A549 (cell line): Measurements from ENCODE around the gene KLF16. TPM values are rescaled to one million over a fixed set of nuclear protein-coding genes. Genes with fewer than 3 reads are reported as not detected.
A peak's percentile ranks its signal among the peaks of the same experiment; 100 is the strongest.

Experiments used
- ATAC-seq, 2 experiments: fragments of 200-7000 bp in 1 of 2; fragments of >200 bp in 1 of 2; cut with Nextera tagmentation in 1 of 2; cut with Tn5 transposase in 1 of 2; 3 replicates each; pipeline versions ENCODE4 v1.8.0 to v1.9.1; 2018 to 2020; ENCODE audit warnings: mild to moderate bottlenecking in 1 of 2, moderate library complexity in 1 of 2
- CTCF ChIA-PET: fragments of 300-600 bp; sonication (Branson Sonifier 250); formaldehyde crosslinking; extraction: SDS; loops from one replicate; lab custom pipeline; 2021; ENCODE audit warnings: antibody characterized with exemption, inconsistent platforms; lab: Yijun Ruan, JAX
- POLR2A ChIA-PET: fragments of 350-600 bp; formaldehyde crosslinking; extraction: SDS; loops from one replicate; lab custom pipeline; 2021; ENCODE audit warnings: antibody characterized with exemption, inconsistent platforms; lab: Yijun Ruan, JAX
- DNase-seq, 2 experiments: peaks; one replicate each; pipeline versions ENCODE4 v3.0.0 to v3.0.0-alpha.2; 2011 to 2016; ENCODE audit warnings: low read depth in 1 of 2, low spot score in 1 of 2
- FAIRE-seq: peaks from 2 replicates; lab custom pipeline; 2011; peaks lifted over from hg19 to GRCh38; lab: Jason Lieb, UNC
- H3K27ac ChIP-seq, 2 experiments: fragments of >200 bp; sonication (Bioruptor Twin); formaldehyde crosslinking; 3 replicates each; pipeline ENCODE4 v1.5.1; 2016 to 2017
- H3K4me1 ChIP-seq: fragments of >200 bp; sonication (Bioruptor Twin); formaldehyde crosslinking; 3 replicates; pipeline ENCODE4 v1.6.1; 2016
- H3K4me2 ChIP-seq: fragments of >200 bp; sonication (Bioruptor Twin); formaldehyde crosslinking; 3 replicates; pipeline ENCODE4 v1.6.1; 2016
- H3K4me3 ChIP-seq: fragments of >200 bp; sonication (Bioruptor Twin); formaldehyde crosslinking; 3 replicates; pipeline ENCODE4 v1.5.1; 2016
- H3K9me3 ChIP-seq: fragments of >200 bp; sonication (Bioruptor Twin); formaldehyde crosslinking; 3 replicates; pipeline ENCODE4 v1.6.1; 2016
- CBX8 ChIP-seq: fragments of 200-600 bp; sonication (generic); IDR thresholded peaks from 2 replicates; pipeline ENCODE4 v1.6.1; 2016
- CEBPB ChIP-seq, 2 experiments: fragments of >200 bp in 1 of 2; sonication (Bioruptor Twin) in 1 of 2; formaldehyde crosslinking in 1 of 2; IDR thresholded peaks; 2 replicates each; pipeline ENCODE4 v1.6.1; 2012 to 2016
- EHF ChIP-seq: fragments of 250-450 bp; sonication (Bioruptor Pico); IDR thresholded peaks from 2 replicates; pipeline ENCODE4 v1.5.0; 2020; ENCODE audit warnings: mild to moderate bottlenecking
- EHMT2 ChIP-seq: fragments of 200-600 bp; sonication (generic); IDR thresholded peaks from 2 replicates; pipeline ENCODE4 v1.6.1; 2016; ENCODE audit warnings: antibody characterized with exemption, low read depth, mild to moderate bottlenecking, moderate library complexity
- ESRRA ChIP-seq: fragments of 150-350 bp; IDR thresholded peaks from 2 replicates; pipeline ENCODE4 v1.6.1; 2014; ENCODE audit warnings: mild to moderate bottlenecking, low read length, borderline replicate concordance
- FOSL2 ChIP-seq, 2 experiments: fragments of 450-650 bp in 1 of 2; fragments of >200 bp in 1 of 2; sonication (Bioruptor Twin) in 1 of 2; formaldehyde crosslinking; IDR thresholded peaks; 2 replicates each; pipeline versions ENCODE4 v1.5.0 to v1.6.1; 2016 to 2020; ENCODE audit warnings: mild to moderate bottlenecking in 1 of 2, moderate library complexity in 1 of 2
- HOXB5 ChIP-seq: fragments of 250-450 bp; sonication (Bioruptor Pico); IDR thresholded peaks from 2 replicates; pipeline ENCODE4 v1.5.0; 2020; ENCODE audit warnings: mild to moderate bottlenecking, moderate library complexity
- KDM1A ChIP-seq: fragments of 200-600 bp; sonication (generic); IDR thresholded peaks from 2 replicates; pipeline ENCODE4 v1.6.1; 2016; ENCODE audit warnings: low read depth, mild to moderate bottlenecking
- MAFK ChIP-seq: fragments of 450-650 bp; IDR thresholded peaks from 2 replicates; pipeline ENCODE4 v1.6.1; 2014; ENCODE audit not compliant: partially characterized antibody
- NFE2L2 ChIP-seq: fragments of 150-350 bp; conservative IDR thresholded peaks from 2 replicates; pipeline ENCODE4 v1.6.1; 2014; ENCODE audit warnings: low read length
- PHF8 ChIP-seq: fragments of 200-600 bp; sonication (generic); IDR thresholded peaks from 2 replicates; pipeline ENCODE4 v1.6.1; 2016; ENCODE audit warnings: low read depth, mild to moderate bottlenecking, antibody characterized with exemption, moderate library complexity, borderline replicate concordance
- POLR2AphosphoS2 ChIP-seq: conservative IDR thresholded peaks from 2 replicates; pipeline ENCODE4 v1.6.1; 2012; ENCODE audit warnings: low read length, improper control_type of control experiment, inconsistent platforms
- SREBF2 ChIP-seq: fragments of 450-650 bp; IDR thresholded peaks from 2 replicates; pipeline ENCODE4 v1.6.1; 2014; ENCODE audit warnings: mild to moderate bottlenecking, moderate library complexity
- WGBS: methylation state at CpG from one replicate; pipeline ENCODE4 v1.1.6; 2017; ENCODE audit errors: missing lambda C conversion rate; 5-methylcytosine and 5-hydroxymethylcytosine counted together
- polyA plus RNA-seq, 4 experiments: library from polyadenylated mRNA; depleted of rRNA in 3 of 4; stranded (reverse); fragments of >200 nt; fragmentation: RNase III in 1 of 4; extraction: RNeasy Plus Mini Kit Qiagen cat#74134 plus additional on column Dnase treatment in 1 of 4; gene quantifications; 2 replicates in 3 of 4; 3 replicates in 1 of 4; pipeline ENCODE4 v1.2.3, GENCODE V29; 2011 to 2017
- TF ChIP-seq, protein P1 (sequence below): fragments of 200-600 bp; sonication (generic); IDR thresholded peaks from 2 replicates; pipeline ENCODE4 v1.6.1; 2016; ENCODE audit warnings: antibody characterized with exemption, mild to moderate bottlenecking, moderate library complexity
- TF ChIP-seq, protein P2 (sequence below): fragments of 450-650 bp; IDR thresholded peaks from 2 replicates; pipeline ENCODE4 v1.6.1; 2014; ENCODE audit warnings: antibody characterized with exemption
- TF ChIP-seq, protein P3 (sequence below): fragments of 150-350 bp; IDR thresholded peaks from 2 replicates; pipeline ENCODE4 v1.6.1; 2014; ENCODE audit warnings: low read depth, mild to moderate bottlenecking, low read length

The KLF16 gene
- polyA plus RNA-seq, 2 of the 4 experiments (the other 2 are of a cell fraction): 5.8 to 25.7 TPM

DNA sequence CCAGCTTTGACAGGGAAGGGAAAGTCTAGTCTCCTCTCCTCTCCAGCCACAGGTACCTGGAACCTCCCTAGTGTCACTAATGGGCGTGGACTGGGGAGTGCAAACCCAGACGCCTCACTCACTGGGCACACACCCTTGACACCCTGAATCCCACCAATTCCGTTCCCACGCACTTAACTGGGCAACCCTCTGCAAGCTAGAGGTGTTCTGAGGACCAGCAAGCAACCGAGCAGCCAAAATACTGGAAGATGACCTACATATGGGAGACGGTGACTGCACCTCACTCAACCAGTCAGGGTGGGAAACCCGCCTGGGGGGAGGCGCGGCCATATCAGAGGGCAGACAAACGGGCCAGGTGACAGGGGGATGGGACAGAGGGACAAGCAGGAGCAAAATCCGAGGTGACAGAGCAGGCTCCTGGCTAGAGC lies 20.9 kb upstream of the KLF16 start (continued):
- TF ChIP-seq, protein P1, sequence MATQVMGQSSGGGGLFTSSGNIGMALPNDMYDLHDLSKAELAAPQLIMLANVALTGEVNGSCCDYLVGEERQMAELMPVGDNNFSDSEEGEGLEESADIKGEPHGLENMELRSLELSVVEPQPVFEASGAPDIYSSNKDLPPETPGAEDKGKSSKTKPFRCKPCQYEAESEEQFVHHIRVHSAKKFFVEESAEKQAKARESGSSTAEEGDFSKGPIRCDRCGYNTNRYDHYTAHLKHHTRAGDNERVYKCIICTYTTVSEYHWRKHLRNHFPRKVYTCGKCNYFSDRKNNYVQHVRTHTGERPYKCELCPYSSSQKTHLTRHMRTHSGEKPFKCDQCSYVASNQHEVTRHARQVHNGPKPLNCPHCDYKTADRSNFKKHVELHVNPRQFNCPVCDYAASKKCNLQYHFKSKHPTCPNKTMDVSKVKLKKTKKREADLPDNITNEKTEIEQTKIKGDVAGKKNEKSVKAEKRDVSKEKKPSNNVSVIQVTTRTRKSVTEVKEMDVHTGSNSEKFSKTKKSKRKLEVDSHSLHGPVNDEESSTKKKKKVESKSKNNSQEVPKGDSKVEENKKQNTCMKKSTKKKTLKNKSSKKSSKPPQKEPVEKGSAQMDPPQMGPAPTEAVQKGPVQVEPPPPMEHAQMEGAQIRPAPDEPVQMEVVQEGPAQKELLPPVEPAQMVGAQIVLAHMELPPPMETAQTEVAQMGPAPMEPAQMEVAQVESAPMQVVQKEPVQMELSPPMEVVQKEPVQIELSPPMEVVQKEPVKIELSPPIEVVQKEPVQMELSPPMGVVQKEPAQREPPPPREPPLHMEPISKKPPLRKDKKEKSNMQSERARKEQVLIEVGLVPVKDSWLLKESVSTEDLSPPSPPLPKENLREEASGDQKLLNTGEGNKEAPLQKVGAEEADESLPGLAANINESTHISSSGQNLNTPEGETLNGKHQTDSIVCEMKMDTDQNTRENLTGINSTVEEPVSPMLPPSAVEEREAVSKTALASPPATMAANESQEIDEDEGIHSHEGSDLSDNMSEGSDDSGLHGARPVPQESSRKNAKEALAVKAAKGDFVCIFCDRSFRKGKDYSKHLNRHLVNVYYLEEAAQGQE: no peak
- no peak for TF ChIP-seq SREBF2
- TF ChIP-seq, protein P2, sequence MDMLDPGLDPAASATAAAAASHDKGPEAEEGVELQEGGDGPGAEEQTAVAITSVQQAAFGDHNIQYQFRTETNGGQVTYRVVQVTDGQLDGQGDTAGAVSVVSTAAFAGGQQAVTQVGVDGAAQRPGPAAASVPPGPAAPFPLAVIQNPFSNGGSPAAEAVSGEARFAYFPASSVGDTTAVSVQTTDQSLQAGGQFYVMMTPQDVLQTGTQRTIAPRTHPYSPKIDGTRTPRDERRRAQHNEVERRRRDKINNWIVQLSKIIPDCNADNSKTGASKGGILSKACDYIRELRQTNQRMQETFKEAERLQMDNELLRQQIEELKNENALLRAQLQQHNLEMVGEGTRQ: no peak
- no peak for TF ChIP-seq HOXB5
- no peak for TF ChIP-seq EHF (CRISPR knock-in tag)
- TF ChIP-seq, protein P3, sequence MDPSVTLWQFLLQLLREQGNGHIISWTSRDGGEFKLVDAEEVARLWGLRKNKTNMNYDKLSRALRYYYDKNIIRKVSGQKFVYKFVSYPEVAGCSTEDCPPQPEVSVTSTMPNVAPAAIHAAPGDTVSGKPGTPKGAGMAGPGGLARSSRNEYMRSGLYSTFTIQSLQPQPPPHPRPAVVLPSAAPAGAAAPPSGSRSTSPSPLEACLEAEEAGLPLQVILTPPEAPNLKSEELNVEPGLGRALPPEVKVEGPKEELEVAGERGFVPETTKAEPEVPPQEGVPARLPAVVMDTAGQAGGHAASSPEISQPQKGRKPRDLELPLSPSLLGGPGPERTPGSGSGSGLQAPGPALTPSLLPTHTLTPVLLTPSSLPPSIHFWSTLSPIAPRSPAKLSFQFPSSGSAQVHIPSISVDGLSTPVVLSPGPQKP: no peak

DNA sequence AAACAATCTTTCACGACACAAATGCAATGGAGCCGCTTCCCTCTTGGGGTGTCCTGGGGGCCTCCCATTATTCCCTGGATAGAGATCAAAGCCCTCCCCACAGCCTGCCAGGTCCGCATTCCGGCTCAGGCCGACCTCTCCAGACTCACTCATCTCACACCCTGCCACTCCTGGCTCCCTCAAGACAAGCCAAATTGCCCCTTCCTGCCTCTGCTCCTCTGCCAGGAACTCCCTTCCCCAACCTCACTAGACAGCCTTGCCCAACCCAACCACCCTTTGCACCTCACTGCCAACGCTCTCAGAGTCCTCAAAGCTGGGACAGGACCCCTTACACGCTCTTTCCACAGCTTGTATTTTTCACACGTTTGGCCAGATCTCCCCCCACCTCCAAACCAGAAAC lies 20.4 kb upstream of the KLF16 start:
- H3K27ac ChIP-seq: no peak overlapping the region
- ChIA-PET CTCF (interaction anchor here (0.7 kb wide), 1 partner anchor 19 kb away, joined by 3 read pairs; no protein-coding TSS in a partner anchor), POLR2A (no interaction called here)
- FAIRE-seq: no peak
- 74% methylated on average over 8 of the region's 8 CpGs for WGBS
- no peak for TF ChIP-seq ESRRA
- no peak for TF ChIP-seq CEBPB (IDR thresholded peaks at IDR 0.05)
- no peak for TF ChIP-seq HOXB5
- TF ChIP-seq FOSL2 (IDR thresholded peaks at IDR 0.05): no peak
- TF ChIP-seq FOSL2 (CRISPR knock-in tag; IDR thresholded peaks at IDR 0.05): no peak
- no peak for TF ChIP-seq CBX8
- TF ChIP-seq KDM1A: no peak
- TF ChIP-seq EHMT2: no peak
- TF ChIP-seq PHF8: no peak
- no peak for TF ChIP-seq NFE2L2
- no peak; a peak in 1 of 6 replicates for ATAC-seq
- no peaks in the 10 kb centered on the region for H3K9me3 ChIP-seq
- H3K4me1 ChIP-seq: peaks cover 6% of the 10 kb centered on the region; the same call in 1 of the 3 replicates
- peak overlapping the region; percentile 89; the same call in 1 of the 3 replicates for H3K4me3 ChIP-seq
- peak overlapping the region; percentile 95 for H3K4me2 ChIP-seq
- no peak for DNase-seq

DNA sequence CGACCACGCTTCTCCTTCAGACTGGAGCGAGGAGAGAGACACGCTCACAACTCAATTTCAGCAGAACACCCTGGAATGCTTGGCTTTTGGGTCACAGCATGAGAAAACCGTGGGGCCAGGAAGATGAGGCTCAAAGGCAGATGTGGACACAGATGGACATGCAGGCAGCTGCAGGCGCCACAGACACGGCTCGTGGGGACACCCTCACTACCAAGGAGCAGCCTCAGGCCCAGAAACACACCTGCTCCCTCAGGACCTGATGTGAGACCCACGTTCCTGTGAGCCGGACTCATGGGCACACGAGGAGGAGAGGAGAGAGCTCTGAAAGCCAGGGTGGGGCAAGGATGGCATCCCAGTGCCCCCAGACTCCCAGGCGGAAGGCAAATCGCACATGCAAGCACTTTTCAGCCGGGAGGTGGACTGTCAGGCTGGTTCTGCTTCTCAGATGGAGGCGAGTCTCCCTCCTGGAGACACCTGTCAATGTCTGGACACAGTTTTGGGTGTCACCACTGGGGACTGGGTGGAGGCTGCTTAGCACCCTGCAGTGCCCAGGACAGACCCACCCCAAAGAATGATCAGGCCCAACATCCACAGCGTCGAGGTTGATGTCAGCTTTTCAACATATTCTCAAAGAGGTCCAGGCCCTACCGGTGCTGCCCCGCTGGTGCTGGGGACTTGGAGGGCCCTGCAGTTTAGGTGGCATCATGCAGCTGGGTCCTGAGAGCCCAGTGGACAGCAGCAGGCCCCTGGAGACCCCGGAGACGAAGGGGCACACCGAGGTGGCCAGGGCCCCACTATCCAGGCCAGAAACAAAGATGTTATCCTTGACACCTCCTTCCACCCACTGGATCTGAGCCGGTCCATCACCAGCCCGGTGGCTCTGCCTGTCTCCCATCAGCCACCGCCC lies 19.7 kb upstream of the KLF16 start:
- no peak for TF ChIP-seq POLR2AphosphoS2
- peak; percentile 28 for TF ChIP-seq MAFK
- Histone ChIP-seq H3K9me3 (no peaks in the 10 kb centered on the region), H3K27ac (no peak overlapping the region), H3K4me3 (no peak overlapping the region; the same call in 2 of the 3 replicates), H3K4me1 (peaks cover 6% of the 10 kb centered on the region; the same call in 1 of the 3 replicates), H3K4me2 (peak overlapping the region; percentile 95; the same call in 1 of the 3 replicates)
- FAIRE-seq (no peak), ATAC-seq (no peak), DNase-seq (no peak)
- 81% methylated on average over 24 of the region's 25 CpGs for WGBS
- ChIA-PET POLR2A (no interaction called here), CTCF (interaction anchor here (0.7 to 1.7 kb wide), 2 partner anchors 18 to 19 kb away, joined by 3 to 4 read pairs; no protein-coding TSS in a partner anchor)
